Heart right ventricle (tissue), 16 donors: ENCODE results near the gene LGALS13. TPM values are rescaled to one million over a fixed set of nuclear protein-coding genes. Genes with fewer than 3 reads are reported as not detected.

Experiments used
- ATAC-seq, 8 donors: fragments of 200-7000 bp; cut with Tn5 transposase; one replicate each; pipeline ENCODE4 v1.9.1; 2020; ENCODE audit warnings: mild to moderate bottlenecking in 8 of 8, moderate library complexity in 8 of 8, moderate number of reproducible peaks in 1 of 8
- DNase-seq, 2 donors: peaks; one replicate each; pipeline ENCODE4 v3.0.0-alpha.2; 2020
- H3K27ac ChIP-seq, 10 donors: fragments of 200-600 bp; sonication (generic) in 2 of 10; one replicate each; pipeline versions ENCODE4 v1.5.0 to v1.8.0; 2020 to 2022; ENCODE audit warnings: mild to moderate bottlenecking in 3 of 10
- H3K27me3 ChIP-seq, 7 donors: fragments of 200-600 bp; one replicate each; pipeline ENCODE4 v1.8.0; 2021 to 2022; ENCODE audit warnings: mild to moderate bottlenecking in 2 of 7
- H3K36me3 ChIP-seq, 9 donors: fragments of 200-600 bp; sonication (generic) in 1 of 9; one replicate each; pipeline versions ENCODE4 v1.5.0 to v1.8.0; 2020 to 2022; ENCODE audit warnings: mild to moderate bottlenecking in 2 of 9
- H3K4me1 ChIP-seq, 9 donors: fragments of 200-600 bp; sonication (generic) in 1 of 9; one replicate each; pipeline versions ENCODE4 v1.5.0 to v1.8.0; 2020 to 2022; ENCODE audit warnings: mild to moderate bottlenecking in 4 of 9
- H3K4me3 ChIP-seq, 10 donors: fragments of 200-600 bp; sonication (generic) in 2 of 10; one replicate each; pipeline versions ENCODE4 v1.5.0 to v1.8.0; 2020 to 2022; ENCODE audit warnings: mild to moderate bottlenecking in 7 of 10, moderate library complexity in 2 of 10
- H3K9me3 ChIP-seq, 11 donors: fragments of 200-600 bp in 10 of 11; sonication (generic) in 2 of 11; one replicate each; pipeline versions ENCODE4 v1.5.0 to v1.8.0; 2013 to 2022; ENCODE audit warnings: mild to moderate bottlenecking in 2 of 11, control low read depth in 1 of 11, moderate library complexity in 1 of 11
- WGBS, 2 donors: extraction: QIAGEN DNeasy Blood & Tissue Kit; methylation state at CpG; one replicate each; pipeline ENCODE4 v1.1.7; 2013; ENCODE audit warnings: inconsistent platforms in 1 of 2; 5-methylcytosine and 5-hydroxymethylcytosine counted together
- intact Hi-C, 10 donors: fragments of 100-400 bp; cut with DNase I; formaldehyde crosslinking; loops; one replicate each; pipeline versions ENCODE4 v1.11.1 to v1.14.2; 2022
- long read RNA-seq, 3 donors: library from polyadenylated mRNA; unstranded; transcript quantifications; one replicate each; pipeline ENCODE4 v2.0.0, GENCODE V29; 2020 to 2021
- polyA plus RNA-seq, 2 donors: library from polyadenylated mRNA; stranded (reverse); fragments of 200-250 nt; gene quantifications; one replicate each; pipeline ENCODE4 v1.2.3, GENCODE V29; 2013
- total RNA-seq, 10 donors: library from RNA; stranded (reverse); fragmentation: NEBNext Ultra II Directional in 3 of 10; extraction: Animal tissue kit (Norgen Biotek cat#: 25700) in 3 of 10; gene quantifications; one replicate each; pipeline versions ENCODE4 v1.2.1 to v1.2.4, GENCODE V29; 2021 to 2023
- TF ChIP-seq, protein P1 (sequence below), 9 donors: fragments of 200-600 bp; sonication (generic) in 2 of 9; IDR thresholded peaks; one replicate each; pipeline versions ENCODE4 v1.5.0 to v1.8.0; 2021 to 2022; ENCODE audit warnings: antibody characterized with exemption in 9 of 9, mild to moderate bottlenecking in 5 of 9, moderate library complexity in 1 of 9
- donor health status: Arrhythmogenic right ventricular cardiomyopathy.
- donor health status: ischemic (EF 13 %, LVEDD 7.1; RV severe dilation, severe dysfunction).
- donor health status: healthy with polysubstance abuse.
- donor health status: DM: no; HTN: yes; CAD: no.
- donor health status: DM: no; HTN: no; CAD: no.
- donor health status: ischemic (EF 25% LVEDD 6.9; RV normal size, moderate dysfunction).
- donor health status: ischemic (EF 25% LVEDD 5.7; RV mildly dilated, moderate dysfunction).
- donor health status: healthy.
- donor health status: DM: yes; HTN: yes; CAD: no.
- donor health status: Ischemic cardiomyopathy.
- donor health status: ischemic (EF 35%, LVEDD 5.7; RV mildly dilated, moderate dysfunction).
- donor health status: nonischemic (EF 11% LVEDD 7.7; RV severe dilation, severe dysfunction).
- donor health status: DM: yes; HTN: yes; CAD: no.
- donor health status: PGD.
- donor health status: ischemic (EF 29% LVEDD 5.4; RV normal size, mild dysfunction).
- donor health status: nonischemic (EF 23%, LVEDD 6.1; RV moderate dilation, normal function).

The LGALS13 gene, protein sequence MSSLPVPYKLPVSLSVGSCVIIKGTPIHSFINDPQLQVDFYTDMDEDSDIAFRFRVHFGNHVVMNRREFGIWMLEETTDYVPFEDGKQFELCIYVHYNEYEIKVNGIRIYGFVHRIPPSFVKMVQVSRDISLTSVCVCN
- not detected for total RNA-seq
- not detected for polyA plus RNA-seq
- long read RNA-seq, donor 1: 0 reads
- long read RNA-seq, donor 2: 0 reads
- long read RNA-seq, donor 3: 0 reads

DNA sequence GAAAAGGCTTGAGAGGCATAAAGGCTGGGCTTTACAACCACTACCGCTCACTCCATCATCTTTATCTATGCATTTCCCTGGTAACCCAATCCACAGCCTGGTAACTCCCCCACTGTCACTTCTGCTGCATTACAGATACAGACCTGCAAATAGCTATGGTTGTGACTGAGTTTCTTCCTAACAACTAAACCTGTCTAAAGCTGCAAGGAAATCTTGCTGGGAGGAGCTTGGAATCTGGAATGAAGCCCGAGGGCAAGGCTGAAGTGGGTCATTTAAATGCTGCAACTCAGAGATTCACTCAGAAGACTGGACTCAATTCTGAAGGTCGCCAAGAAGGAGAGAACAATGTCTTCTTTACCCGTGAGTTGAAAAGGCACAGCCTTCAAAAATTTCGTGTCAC lies at the start of gene LGALS13:
LGALS13 (plus strand) TSS at position 301 of the 400 bp plus-strand sequence; CDS start at position 346, 45 bp downstream.
- peaks cover 0 to 10% (median 0%) of the 10 kb centered on the region in 11 donors for H3K9me3 ChIP-seq
- 28 to 32% methylated on average over 5 of the region's 5 CpGs for WGBS, 2 donors
- ATAC-seq: no peak
- TF ChIP-seq, protein P1, sequence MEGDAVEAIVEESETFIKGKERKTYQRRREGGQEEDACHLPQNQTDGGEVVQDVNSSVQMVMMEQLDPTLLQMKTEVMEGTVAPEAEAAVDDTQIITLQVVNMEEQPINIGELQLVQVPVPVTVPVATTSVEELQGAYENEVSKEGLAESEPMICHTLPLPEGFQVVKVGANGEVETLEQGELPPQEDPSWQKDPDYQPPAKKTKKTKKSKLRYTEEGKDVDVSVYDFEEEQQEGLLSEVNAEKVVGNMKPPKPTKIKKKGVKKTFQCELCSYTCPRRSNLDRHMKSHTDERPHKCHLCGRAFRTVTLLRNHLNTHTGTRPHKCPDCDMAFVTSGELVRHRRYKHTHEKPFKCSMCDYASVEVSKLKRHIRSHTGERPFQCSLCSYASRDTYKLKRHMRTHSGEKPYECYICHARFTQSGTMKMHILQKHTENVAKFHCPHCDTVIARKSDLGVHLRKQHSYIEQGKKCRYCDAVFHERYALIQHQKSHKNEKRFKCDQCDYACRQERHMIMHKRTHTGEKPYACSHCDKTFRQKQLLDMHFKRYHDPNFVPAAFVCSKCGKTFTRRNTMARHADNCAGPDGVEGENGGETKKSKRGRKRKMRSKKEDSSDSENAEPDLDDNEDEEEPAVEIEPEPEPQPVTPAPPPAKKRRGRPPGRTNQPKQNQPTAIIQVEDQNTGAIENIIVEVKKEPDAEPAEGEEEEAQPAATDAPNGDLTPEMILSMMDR (IDR thresholded peaks at IDR 0.05): no peak
- DNase-seq: no peak
- H3K4me1 ChIP-seq: no peaks in the 10 kb centered on the region
- no peaks in the 10 kb centered on the region for H3K36me3 ChIP-seq
- intact Hi-C loops: no loop called here
- H3K4me3 ChIP-seq: no peak within 1 kb of the TSS
- H3K27ac ChIP-seq: no peak within 1 kb of the TSS
- peaks cover 0 to 23% (median 10%) of the 10 kb centered on the region in 7 donors for H3K27me3 ChIP-seq

DNA sequence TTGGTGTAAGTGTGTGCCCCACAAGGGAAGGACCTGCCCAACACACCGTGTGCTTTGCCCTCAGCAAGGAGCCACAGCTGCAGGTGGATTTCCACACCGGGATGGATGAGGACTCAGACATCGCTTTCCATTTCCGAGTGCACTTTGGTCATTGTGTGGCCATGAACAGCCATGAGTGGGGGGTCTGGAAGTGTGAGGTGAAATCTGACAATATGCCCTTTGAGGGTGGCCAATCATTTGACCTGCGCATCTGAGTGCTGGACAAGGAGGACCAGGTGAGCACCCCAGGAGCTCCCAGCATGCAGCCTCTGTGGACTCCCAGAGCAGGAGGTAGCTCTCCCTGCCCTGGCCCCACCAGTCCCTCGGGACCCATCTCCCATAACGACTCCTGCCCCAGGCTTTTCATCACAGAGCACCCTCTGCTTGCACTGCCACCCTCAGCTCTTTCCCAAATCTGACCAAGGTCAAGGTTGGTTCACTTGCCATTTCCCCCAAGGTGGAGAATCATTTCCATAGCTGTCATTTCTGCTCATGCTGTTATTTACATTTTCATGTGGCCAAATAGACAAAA lies 49.2 kb upstream of the LGALS13 start:
- H3K27me3 ChIP-seq: peaks cover 0 to 24% (median 6%) of the 10 kb centered on the region in 7 donors
- TF ChIP-seq, protein P1 (IDR thresholded peaks at IDR 0.05): no peak
- H3K36me3 ChIP-seq: no peaks in the 10 kb centered on the region
- peaks cover 0 to 24% (median 0%) of the 10 kb centered on the region in 9 donors for H3K4me1 ChIP-seq
- no peak overlapping the region for H3K4me3 ChIP-seq
- H3K9me3 ChIP-seq: no peaks in the 10 kb centered on the region
- intact Hi-C loops: loop anchor here in 8 of 10 donors (2.0 to 10.0 kb wide), 7 partner anchors 118 to 289 kb away; no protein-coding TSS in a partner anchor
- 61 to 66% methylated on average over 7 of the region's 7 CpGs for WGBS, 2 donors
- no peak overlapping the region for H3K27ac ChIP-seq
- ATAC-seq: no peak
- DNase-seq: no peak

DNA sequence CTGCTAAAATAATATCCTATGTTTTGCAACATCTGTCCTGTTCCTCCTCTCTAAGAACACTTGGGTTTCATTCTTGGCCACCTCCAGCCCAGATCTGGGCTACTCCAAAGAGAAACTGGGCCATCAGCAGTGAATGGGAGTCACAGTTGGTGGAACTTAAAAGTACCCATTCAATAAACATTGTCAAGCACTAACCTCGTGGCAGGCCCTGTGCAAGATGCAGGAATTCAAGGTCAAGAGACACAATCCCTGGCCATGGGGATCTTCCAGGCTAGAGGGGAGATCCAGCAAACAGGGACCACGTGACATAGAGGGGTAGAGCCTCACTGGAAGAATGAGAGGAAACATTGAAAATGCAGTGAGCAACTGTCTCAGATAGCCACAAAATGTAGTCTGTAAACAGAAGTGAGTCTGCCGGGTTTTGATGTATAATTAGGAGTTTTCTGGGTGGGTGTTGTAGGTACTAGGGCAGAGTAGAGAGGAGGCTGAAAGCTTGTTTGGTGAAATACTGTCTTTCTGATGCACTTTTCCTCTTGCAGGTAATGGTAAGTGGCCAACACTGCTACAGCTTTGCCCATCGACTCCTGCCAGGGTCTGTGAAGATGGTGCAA lies 47.5 kb upstream of the LGALS13 start:
- Histone ChIP-seq H3K9me3 (no peaks in the 10 kb centered on the region), H3K27ac (no peak overlapping the region), H3K4me3 (no peak overlapping the region), H3K4me1 (peaks cover 0 to 37% (median 0%) of the 10 kb centered on the region in 9 donors), H3K36me3 (no peaks in the 10 kb centered on the region), H3K27me3 (peaks cover 0 to 24% (median 6%) of the 10 kb centered on the region in 7 donors)
- TF ChIP-seq, protein P1 (IDR thresholded peaks at IDR 0.05): no peak
- DNase-seq: no peak
- intact Hi-C loops: loop anchor here in 7 of 10 donors (5.0 to 10.0 kb wide), 6 partner anchors 117 to 287 kb away; no protein-coding TSS in a partner anchor
- no peak for ATAC-seq
- WGBS, 2 donors: 71 to 72% methylated on average over 4 of the region's 4 CpGs

- ATAC-seq (no peak), DNase-seq (no peak)
- Histone ChIP-seq H3K27me3 (peaks cover 0 to 24% (median 6%) of the 10 kb centered on the region in 7 donors), H3K4me1 (peaks cover 0 to 37% (median 0%) of the 10 kb centered on the region in 9 donors), H3K27ac (no peak overlapping the region), H3K36me3 (no peaks in the 10 kb centered on the region), H3K4me3 (no peak overlapping the region), H3K9me3 (no peaks in the 10 kb centered on the region)
- TF ChIP-seq, protein P1 (IDR thresholded peaks at IDR 0.05): no peak
- intact Hi-C loops: loop anchor here in 2 of 10 donors (10.0 kb wide), 2 partner anchors 119 to 209 kb away; no protein-coding TSS in a partner anchor
- 23 to 35% methylated on average over 1 of the region's 1 CpG for whole genome bisulfite sequencing, 2 donors
Observed at GRCh38 chr19:39555883-39556282, 46.4 kb upstream of the LGALS13 start.
